ENCODE data around the gene LRRC55.
A peak's percentile ranks its signal among the peaks of the same experiment; 100 is the strongest.

LRRC55 gene, protein sequence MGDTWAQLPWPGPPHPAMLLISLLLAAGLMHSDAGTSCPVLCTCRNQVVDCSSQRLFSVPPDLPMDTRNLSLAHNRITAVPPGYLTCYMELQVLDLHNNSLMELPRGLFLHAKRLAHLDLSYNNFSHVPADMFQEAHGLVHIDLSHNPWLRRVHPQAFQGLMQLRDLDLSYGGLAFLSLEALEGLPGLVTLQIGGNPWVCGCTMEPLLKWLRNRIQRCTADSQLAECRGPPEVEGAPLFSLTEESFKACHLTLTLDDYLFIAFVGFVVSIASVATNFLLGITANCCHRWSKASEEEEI

DNA sequence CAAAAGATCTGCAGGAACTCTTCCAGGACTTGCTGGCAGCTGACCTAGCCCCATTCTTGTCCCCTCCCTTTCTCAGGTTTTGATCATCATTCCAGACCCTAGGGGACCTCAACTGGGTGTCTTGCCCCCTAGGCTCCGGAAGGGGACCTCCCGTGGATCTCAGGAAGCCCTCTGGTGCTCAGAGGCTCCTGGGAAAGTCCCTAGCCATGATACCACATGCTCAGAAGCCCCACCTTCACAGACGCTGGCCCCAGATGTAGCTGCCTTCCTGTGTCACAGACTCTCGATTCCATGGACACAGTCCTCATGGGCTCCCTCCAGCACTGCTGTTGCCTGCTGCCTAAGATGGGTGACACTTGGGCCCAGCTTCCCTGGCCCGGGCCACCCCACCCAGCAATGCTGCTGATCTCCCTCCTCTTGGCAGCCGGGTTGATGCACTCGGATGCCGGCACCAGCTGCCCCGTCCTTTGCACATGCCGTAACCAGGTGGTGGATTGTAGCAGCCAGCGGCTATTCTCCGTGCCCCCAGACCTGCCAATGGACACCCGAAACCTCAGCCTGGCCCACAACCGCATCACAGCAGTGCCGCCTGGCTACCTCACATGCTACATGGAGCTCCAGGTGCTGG lies at the start of gene LRRC55:
Gene LRRC55, plus strand, starts transcription at position 276 of the 628 bp plus-strand sequence. Its CDS starts 70 bp downstream, at position 346.
- DNase-seq (ENCODE audit: low spot score) = no peak

DNA sequence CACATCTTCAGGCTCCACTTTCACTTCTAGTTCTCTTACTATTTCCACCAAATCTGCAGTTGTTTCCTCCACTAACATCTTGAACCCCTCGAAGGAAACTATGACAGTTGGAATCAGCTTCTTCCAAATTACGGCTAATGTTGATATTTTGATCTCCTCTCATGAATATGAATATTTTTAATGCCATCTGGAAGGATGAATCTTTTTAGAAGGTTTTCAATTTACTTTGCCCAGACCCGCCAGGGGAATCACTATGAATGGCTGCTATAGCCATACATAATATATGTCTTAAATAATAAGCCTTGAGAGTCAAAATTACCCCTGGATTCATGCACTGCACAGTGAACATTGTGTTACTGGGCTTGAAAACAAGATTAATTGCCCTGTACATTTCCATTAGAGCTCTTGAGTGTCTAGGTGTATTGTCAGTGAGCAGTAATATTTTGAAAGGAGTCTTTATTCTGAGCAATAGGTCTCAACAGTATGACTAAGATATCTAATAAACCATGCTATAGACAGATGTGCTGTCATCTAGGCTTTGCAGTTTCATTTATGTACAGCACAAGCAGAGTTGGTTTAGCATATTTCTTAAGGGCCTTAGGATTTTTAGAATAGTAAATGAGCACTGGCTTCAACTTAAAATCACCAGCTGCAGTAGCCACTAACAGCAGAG lies 48.3 kb upstream of the LRRC55 start:
- no peak for DNase-seq (ENCODE audit: low spot score)

DNA sequence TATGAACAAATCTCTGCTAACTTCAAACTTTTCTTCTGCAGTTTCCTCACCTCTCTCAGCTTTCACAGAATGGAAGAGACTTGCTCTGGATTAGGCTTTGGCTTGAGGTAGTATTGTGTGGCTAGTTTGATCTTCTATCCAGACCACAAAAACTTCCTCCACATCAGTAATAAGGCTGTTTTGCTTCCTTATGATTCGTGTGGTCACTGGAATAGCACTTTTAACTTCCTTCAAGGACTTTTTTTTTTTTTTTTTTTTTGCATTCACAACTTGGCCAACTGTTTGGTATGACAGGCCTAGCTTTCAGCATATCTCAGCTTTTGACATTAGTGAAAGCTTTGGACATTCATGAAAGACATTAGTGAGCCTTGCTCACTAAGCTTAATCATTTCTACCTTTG lies 47.5 kb upstream of the LRRC55 start:
- DNase-seq (ENCODE audit: low spot score) = peak; percentile 13

DNA sequence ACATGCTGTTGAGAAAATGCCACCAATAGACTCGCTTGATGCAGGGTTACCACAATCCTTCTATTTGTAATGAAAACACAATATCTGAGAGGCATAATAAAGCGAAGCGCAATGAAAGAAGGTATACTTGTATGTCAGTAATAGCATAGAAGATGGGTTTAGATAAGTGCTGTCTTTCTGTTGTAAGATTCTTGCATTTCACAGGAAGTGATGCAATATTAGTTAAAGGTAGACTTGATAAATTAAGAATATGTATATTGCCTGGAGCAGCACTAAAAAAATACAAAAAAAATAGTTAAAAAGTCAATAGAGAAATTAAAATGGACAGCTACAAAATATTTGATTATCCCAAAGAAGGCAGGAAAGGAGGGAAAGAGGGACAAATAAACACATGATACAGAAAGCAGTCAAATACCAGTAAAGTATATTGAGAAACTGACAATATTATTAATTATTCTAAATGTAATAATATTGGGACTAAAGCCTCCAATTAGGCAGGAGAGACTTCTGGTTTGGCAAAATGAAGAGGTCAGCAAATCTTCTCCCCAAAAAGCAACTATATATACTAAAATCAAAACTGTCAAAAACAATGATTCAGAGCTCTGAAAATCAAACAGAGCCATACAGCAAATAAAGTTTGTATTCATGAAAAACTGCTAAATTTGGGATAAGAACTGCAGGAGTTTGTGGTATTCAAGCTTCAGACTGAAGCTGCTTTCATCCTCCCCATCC lies 46.6 kb upstream of the LRRC55 start:
- DNase-seq (ENCODE audit: low spot score) = no peak

DNA sequence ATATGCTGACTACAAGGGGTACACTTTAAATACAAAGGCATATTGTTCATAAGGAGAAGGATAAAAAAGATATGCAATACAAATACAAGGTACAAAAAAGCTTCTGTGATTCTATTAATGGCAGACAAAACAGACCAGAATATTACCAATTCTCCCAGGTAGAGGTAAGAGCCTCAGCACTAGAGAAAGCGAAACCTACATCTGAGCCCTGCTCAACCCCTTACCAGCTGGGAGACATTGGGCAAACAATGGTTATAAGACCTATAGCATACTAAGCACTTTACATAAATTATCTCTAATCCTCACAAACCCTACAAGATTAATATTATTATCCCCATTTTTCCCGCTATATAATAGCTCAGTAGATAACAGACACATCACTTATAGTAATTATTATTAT lies 41.2 kb upstream of the LRRC55 start:
- no peak for DNase-seq (ENCODE audit: low spot score)

DNA sequence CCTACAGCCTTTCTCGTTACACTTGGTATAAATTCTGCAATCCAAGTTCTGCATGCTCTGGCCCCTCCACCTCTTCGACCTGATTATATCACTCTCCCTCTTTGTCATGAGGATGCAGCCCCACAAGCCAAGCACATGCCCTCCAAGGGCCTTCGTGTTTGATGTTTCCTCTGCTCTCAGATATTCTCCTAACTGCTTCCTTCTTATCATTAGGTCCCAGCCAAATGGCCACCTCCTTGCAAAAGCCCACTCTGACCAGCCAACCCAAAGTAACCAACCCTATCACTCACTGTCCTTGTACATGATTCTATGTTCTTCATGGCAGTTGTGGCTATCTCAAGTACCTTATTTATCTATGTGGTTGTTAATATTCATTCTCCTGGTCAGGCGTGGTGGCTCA lies 38.3 kb upstream of the LRRC55 start:
- DNase-seq (ENCODE audit: low spot score) = no peak

DNA sequence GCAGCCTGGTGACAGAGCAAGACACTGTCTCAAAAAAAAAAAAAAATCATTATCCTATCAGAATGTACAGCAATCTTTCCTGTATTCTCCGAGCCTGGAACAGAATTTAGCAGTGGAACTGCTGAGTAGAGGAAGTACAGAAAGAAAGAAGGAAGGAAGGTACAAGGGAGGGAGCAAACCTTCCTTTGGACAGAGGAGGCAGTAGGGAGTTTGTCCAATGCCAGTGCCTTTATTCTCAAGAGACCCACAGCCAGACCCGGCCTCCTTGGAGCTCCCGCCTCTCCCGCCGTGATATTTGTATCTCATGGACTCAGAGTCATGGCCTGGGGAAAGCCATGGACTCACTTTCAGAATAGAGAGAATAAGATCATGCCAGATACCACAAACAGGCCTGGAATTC lies 37.7 kb upstream of the LRRC55 start:
- DNase-seq (ENCODE audit: low spot score) = no peak

DNA sequence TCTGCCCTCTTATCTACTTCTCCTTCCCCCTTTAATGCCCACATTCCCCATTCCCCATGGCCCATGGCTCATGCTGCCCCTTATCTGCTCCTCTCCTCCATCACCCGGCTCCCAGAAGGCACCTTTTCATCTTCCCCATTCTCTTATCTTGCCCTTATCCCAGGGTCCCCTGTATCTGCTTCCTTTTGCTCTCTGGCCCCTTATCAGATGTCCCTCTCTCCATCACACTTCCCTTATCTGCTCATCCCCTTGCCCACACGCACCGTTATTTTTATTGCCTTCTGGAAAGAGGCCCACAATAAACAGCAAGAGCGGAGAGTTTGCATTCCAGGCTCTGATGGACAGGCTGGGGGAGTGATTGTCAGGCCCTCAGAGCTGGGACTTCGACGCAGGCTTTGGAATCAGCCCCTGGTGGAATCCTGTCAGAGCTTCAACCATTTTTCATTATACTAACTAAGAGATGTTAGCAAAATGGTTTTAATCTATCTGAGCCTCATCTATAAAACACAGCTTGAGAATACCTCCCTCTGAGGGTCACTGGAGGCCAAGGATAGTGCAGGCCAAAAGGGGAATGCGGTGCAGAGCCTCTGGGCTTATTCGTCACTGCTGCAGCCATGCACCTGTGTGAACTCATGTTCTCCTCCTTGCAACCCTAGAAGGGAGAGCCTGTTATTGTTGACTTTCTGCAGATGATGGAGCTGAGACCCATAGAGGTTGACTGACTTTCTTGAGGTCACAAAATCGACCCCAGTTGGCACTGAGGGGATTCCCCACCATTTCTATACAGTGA lies 37.0 kb upstream of the LRRC55 start:
- no peak for DNase-seq (ENCODE audit: low spot score)

DNA sequence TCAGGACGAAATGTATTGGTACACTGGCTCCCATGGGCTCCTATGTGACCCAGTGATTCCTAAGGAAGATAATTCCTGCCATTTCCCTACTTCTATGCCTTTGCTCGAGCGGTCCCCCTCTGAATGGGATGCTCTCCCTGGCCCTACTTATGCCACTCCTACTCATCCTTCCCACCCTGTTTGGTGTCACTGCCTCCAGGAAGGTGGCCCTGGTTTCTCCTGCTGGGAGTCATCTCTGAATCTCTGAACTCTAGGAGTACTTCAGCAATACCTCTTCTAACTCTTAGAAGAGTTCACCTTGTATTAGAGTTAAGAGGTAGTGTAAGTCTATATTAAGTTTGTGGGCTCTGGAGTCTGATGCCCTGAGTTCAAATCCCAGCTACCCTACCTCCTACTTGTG lies 35.5 kb upstream of the LRRC55 start:
- DNase-seq (ENCODE audit: low spot score) = no peak

DNA sequence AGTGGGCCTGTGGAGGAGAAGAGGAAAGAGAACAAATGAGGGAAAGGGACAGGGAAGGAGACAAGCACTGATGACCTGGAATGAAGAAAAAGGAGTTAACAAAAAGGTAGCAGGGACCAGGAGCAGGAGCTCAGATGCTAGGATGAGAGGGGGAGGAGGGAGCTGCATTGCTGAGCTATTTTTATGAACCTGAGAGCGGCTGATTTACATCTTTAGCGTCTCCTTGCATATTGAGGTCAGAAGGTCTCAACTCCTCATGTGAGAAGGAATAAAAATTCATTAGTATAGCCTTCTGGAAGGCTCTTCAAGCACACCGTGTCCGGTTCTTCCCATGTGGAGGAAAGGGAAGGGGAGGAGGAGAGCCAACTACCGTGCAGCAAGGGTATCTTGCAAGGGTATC lies 33.1 kb upstream of the LRRC55 start:
- DNase-seq (ENCODE audit: low spot score) = no peak

DNA sequence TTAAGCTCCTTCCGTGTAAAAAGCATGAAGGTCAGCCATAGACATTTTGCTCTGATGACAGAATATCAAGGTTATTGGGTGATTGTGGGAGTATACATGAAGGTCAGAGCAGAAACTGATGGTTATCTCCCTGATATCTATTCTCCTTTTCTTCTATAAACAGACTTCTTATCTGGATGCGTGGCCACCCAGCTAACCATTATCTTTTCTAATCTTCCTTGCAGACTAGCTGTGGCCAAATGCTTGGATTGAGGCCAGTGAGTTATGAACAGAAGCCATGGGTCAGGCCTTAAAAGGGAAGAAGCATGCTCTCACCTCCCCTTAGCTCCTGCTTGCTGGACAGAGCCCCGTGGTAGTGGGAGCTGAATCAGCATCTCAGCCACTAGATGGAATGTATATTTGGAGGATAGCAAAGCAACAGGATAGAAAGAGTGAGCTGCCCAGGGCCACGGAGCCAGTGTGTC lies 31.3 kb upstream of the LRRC55 start:
- no peak for DNase-seq (ENCODE audit: low spot score)

DNA sequence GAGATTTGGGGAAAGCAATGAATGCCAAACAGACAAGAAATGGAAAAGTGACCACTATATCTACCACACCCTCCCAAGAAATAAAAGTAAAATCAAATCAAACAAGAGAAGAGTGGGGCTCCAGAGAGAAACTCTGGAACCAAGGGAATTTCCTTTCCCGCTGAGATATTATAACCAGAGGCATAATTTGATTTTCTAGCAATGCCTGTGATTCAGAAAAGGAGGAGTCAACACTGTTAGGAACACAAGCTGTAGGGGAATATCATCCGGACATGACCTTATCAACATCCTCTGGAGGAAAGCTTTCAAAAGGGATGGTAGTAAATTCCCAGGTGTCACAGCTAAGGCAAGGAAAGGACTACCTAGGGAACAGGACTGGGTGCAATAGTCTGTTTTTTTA lies 29.6 kb upstream of the LRRC55 start:
- DNase-seq (ENCODE audit: low spot score) = no peak

DNA sequence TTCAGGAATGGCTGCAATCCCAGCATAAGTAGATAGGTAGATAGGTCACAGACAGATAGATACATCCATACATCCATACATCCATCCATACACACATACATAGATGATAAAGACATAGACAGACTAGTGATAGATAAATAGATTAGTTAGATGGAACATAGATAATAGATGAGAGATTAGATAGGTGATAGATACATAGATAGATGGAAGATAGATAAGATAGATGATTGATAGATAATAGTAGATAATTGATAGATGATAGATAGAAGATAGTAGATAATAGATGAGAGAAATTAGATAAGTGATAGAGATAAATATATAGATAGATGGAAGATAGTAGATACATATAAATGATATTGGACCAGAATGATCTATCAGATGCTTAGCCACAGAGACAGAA lies 28.3 kb upstream of the LRRC55 start:
- DNase-seq (ENCODE audit: low spot score) = no peak

DNA sequence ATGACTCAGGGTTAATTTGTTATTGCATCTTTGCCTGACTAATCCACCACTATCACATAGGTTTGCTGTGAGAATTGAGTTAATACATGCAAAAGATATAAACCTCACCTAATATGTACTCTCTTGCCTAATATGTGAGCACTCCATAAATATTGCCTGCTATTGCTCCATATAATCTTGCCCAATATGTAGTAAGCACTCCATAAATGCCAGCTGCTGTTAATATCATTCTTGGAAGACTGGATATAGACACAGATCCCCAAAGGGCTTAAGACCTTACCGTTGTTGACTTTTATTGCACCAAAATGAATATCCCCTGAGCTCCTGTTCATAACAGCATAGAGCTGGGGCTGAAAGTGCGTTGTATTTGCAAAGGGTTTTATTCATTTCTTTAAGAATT lies 27.0 kb upstream of the LRRC55 start:
- DNase-seq (ENCODE audit: low spot score) = no peak

DNA sequence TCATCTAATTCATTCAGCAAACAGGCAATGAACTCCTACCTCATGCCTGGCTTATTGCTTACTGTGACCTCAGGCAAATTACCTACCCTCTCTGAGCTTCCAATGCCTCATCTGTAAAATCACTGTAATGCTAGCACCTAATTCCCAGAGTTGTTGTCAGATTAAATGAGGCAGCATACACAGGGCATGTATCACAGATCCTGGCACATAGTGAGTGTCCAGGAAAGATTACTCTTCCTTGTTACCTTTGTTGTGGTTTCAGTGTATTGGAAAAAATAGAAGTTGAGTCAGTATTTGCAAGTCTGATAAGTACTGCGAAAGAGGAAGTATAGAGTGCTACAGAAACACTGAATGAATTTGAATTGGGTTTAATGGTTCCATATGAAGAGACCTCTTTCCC lies 26.4 kb upstream of the LRRC55 start:
- no peak for DNase-seq (ENCODE audit: low spot score)

DNA sequence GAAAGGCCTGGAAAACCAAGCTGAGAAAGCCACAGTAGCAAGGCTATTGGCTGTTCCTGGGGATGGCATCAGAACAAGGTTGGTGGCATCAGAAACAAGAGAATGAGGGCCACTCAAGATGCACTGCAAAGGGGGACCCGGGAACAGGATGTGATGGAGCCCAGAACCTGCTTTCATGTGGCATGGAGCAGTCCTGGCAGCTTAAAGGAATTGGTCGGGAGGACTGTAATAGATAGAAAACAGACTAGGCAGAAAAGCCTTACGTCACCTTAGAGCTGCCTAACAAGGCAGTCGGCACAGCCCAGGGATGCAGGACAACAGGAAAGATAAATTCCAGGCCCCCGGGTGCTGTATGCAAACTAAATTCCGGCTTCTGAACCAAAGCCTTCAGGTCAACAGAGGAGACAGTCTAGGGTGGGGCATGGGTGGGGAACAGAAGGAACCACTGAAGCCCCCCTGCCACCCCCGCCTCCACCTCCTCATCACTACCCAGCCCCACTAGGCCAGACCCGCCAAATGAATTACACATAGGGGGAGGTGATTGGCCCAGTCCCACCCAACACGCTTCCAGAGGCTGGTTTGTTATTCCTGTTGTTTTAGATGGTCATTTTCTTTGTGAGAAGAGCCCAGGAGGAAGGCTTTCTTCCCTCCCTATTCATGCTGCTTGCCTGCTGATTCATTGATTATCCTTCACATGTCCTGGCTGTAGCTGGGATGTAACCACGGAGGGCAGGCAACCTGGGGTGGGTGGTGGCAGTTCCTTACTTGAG lies 25.7 kb upstream of the LRRC55 start:
- DNase-seq (ENCODE audit: low spot score) = no peak

DNA sequence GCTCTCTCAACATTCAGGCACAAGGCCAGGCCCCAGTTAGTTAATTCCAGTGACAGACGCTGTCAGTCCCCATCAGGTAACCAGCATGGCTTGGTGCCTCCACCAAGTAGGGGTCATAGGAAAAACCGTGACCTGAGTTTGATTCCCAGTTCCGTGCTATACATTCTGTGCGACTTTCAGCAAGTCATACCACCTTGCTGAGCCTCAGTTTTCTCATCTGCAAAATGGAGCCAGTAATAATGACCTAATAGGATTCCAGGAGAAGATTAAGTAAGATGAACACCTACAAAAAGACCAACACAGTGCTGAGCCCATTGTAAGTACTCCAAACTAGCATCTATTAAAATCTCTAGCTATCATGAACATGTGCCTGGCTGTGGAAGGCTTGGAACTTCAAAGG lies 24.8 kb upstream of the LRRC55 start:
- no peak for DNase-seq (ENCODE audit: low spot score)

DNA sequence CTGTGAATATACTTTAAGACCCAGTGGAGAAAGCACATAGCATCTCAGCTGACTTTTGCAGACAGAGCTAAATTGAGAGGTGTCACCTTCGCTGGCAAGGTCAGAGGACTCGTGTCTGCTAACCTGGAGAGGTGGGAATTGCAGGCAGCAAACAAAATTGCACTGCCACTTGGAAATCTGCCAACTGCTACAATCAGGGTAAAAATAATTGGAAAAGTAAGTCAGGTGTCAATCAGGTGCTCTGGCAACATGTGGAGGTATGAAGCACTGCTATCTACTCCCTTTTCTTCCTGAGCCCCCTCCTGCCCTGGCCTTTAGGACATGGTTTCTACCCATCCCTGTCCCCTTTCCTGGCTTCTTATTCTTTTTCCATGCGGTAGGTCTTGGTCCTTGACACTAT lies 24.1 kb upstream of the LRRC55 start:
- DNase-seq (ENCODE audit: low spot score) = no peak

DNA sequence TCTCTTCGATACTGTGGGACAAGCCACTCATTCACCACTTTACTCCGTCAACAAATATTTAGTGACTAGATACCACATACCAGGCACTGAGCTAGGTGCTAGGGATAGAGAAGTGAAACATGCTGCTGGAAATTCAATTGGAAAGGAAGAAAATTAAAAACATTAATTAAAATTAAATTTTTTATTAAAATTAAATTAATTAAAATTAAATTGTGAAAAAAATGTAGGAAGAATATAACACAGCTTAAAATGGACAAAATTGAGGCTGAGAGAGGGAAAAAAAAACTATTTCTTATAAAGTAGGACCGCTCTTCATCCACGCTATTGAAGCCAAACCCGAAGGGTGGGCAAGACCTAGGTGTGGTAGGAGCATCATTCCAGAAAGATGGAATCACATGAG lies 23.6 kb upstream of the LRRC55 start:
- no peak for DNase-seq (ENCODE audit: low spot score)

DNA sequence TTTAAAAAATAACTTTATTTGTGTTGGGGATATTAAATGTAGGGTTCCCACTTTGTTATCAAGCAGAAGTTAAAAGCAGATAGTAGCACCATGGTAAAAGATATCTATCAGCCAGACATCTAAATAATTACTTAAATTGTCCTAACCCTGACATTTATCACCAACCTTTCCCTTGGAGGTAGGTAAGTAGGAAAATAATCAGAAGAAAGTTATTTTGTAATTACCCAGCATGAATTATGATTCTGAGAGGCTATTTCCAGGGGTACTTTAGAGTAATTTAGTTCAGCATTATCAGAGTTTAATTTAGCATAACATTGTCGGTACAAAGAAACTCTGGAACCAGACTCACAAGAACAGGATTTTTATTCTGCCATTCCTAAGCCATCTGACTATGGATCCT lies 23.2 kb upstream of the LRRC55 start:
- no peak for DNase-seq (ENCODE audit: low spot score)

DNA sequence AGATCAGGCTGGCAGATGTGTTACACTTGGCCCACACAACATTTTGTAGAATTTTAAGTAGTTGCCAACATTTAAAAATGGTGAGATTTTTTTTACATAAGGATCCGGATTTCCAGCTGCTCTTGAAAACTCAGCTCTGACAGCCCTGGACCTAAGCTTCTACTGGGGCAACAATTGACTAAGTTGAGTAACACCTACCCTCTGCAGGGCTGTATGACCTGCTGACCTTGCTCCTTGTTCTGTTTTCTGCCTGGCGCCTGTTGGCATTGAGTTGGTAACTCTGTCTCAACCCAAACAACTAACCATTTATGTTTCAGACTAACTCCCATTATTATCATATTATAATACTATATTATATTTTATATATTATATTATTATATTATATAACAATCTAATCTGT lies 21.1 kb upstream of the LRRC55 start:
- DNase-seq (ENCODE audit: low spot score) = no peak

All from SW480 (cell line).